Measurements from ENCODE around the gene GRIP2.

GRIP2 gene

GRCh38 chr3:14558029-14558428 is 17.9 kb upstream of the GRIP2 start:
- Histone ChIP-seq H3K27me3 (replicated peaks) (peaks cover 29% of the 10 kb centered on the region), H3K27ac (no peak overlapping the region), H3K36me3 (replicated peaks) (no peaks in the 10 kb centered on the region), H3K4me3 (ENCODE audit: low read depth, low read length) (no peak overlapping the region)
- DNase-seq = no peak
- TF ChIP-seq, protein P1, sequence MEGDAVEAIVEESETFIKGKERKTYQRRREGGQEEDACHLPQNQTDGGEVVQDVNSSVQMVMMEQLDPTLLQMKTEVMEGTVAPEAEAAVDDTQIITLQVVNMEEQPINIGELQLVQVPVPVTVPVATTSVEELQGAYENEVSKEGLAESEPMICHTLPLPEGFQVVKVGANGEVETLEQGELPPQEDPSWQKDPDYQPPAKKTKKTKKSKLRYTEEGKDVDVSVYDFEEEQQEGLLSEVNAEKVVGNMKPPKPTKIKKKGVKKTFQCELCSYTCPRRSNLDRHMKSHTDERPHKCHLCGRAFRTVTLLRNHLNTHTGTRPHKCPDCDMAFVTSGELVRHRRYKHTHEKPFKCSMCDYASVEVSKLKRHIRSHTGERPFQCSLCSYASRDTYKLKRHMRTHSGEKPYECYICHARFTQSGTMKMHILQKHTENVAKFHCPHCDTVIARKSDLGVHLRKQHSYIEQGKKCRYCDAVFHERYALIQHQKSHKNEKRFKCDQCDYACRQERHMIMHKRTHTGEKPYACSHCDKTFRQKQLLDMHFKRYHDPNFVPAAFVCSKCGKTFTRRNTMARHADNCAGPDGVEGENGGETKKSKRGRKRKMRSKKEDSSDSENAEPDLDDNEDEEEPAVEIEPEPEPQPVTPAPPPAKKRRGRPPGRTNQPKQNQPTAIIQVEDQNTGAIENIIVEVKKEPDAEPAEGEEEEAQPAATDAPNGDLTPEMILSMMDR (IDR thresholded peaks at IDR 0.05; ENCODE audit: low read depth, low read length, missing control alignments) = no peak
- in situ Hi-C loops (cut with HindIII; ENCODE audit: low pct_ligation_motif_present, low sequenced_read_pairs) = no loop called here

- DNase-seq = no peak
- Histone ChIP-seq H3K36me3 (replicated peaks) (no peaks in the 10 kb centered on the region), H3K27ac (no peak overlapping the region), H3K27me3 (replicated peaks) (peaks cover 24% of the 10 kb centered on the region), H3K4me3 (ENCODE audit: low read depth, low read length) (no peak overlapping the region)
- TF ChIP-seq, protein P1 (IDR thresholded peaks at IDR 0.05; ENCODE audit: low read depth, low read length, missing control alignments) = no peak
- in situ Hi-C loops (cut with HindIII; ENCODE audit: low pct_ligation_motif_present, low sequenced_read_pairs) = no loop called here
These were observed 15.7 kb upstream of the GRIP2 start for GRCh38 chr3:14555835-14556234.

DNA sequence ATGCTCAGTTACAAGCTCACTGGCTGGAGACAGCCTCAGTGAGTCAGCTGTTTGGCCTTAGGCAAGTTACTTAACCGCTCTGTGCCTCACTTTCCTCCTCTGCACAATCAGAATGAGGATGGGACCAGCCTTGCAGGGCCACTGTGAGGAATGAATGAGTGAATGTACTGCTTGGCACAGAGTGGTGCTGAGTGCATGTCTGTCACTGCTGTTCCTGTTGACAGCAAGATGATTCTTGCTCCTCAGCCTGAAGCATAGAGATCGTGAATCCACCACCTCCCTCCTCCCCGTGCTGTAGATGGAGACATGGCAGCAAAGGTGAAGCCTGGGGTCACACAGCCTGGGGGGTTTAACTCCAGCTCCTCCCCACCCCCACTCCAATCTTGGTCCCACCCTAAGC is 14.6 kb upstream of the GRIP2 start:
- in situ Hi-C loops (cut with HindIII; ENCODE audit: low pct_ligation_motif_present, low sequenced_read_pairs) = no loop called here
- no peak overlapping the region for H3K4me3 ChIP-seq (ENCODE audit: low read depth, low read length)
- no peak overlapping the region for H3K27ac ChIP-seq
- H3K36me3 ChIP-seq (replicated peaks) = no peaks in the 10 kb centered on the region
- TF ChIP-seq, protein P1 (IDR thresholded peaks at IDR 0.05; ENCODE audit: low read depth, low read length, missing control alignments) = no peak
- DNase-seq = no peak
- H3K27me3 ChIP-seq (replicated peaks) = peaks cover 24% of the 10 kb centered on the region

- DNase-seq = no peak
- H3K4me3 ChIP-seq (ENCODE audit: low read depth, low read length) = no peak overlapping the region
- H3K36me3 ChIP-seq (replicated peaks) = no peaks in the 10 kb centered on the region
- H3K27ac ChIP-seq = no peak overlapping the region
- TF ChIP-seq, protein P1 (IDR thresholded peaks at IDR 0.05; ENCODE audit: low read depth, low read length, missing control alignments) = no peak
- in situ Hi-C loops (cut with HindIII; ENCODE audit: low pct_ligation_motif_present, low sequenced_read_pairs) = no loop called here
- peaks cover 26% of the 10 kb centered on the region for H3K27me3 ChIP-seq (replicated peaks)
These were observed 13.7 kb upstream of the GRIP2 start for GRCh38 chr3:14553871-14554270.

- H3K36me3 ChIP-seq (replicated peaks) = no peaks in the 10 kb centered on the region
- no peak overlapping the region for H3K4me3 ChIP-seq (ENCODE audit: low read depth, low read length)
- H3K27me3 ChIP-seq (replicated peaks) = peaks cover 29% of the 10 kb centered on the region
- DNase-seq = no peak
- H3K27ac ChIP-seq = no peak overlapping the region
- in situ Hi-C loops (cut with HindIII; ENCODE audit: low pct_ligation_motif_present, low sequenced_read_pairs) = no loop called here
- TF ChIP-seq, protein P1 (IDR thresholded peaks at IDR 0.05; ENCODE audit: low read depth, low read length, missing control alignments) = no peak
These were observed 12.6 kb upstream of the GRIP2 start for GRCh38 chr3:14552717-14553116.

- no peak for DNase-seq
- TF ChIP-seq, protein P1 (IDR thresholded peaks at IDR 0.05; ENCODE audit: low read depth, low read length, missing control alignments) = no peak
- Histone ChIP-seq H3K36me3 (replicated peaks) (no peaks in the 10 kb centered on the region), H3K27ac (no peak overlapping the region), H3K27me3 (replicated peaks) (peaks cover 29% of the 10 kb centered on the region), H3K4me3 (ENCODE audit: low read depth, low read length) (no peak overlapping the region)
- in situ Hi-C loops (cut with HindIII; ENCODE audit: low pct_ligation_motif_present, low sequenced_read_pairs) = no loop called here
These were observed 12.0 kb upstream of the GRIP2 start for GRCh38 chr3:14552041-14552648.
